ENCODE data around the gene TULP1.

The TULP1 gene

DNA sequence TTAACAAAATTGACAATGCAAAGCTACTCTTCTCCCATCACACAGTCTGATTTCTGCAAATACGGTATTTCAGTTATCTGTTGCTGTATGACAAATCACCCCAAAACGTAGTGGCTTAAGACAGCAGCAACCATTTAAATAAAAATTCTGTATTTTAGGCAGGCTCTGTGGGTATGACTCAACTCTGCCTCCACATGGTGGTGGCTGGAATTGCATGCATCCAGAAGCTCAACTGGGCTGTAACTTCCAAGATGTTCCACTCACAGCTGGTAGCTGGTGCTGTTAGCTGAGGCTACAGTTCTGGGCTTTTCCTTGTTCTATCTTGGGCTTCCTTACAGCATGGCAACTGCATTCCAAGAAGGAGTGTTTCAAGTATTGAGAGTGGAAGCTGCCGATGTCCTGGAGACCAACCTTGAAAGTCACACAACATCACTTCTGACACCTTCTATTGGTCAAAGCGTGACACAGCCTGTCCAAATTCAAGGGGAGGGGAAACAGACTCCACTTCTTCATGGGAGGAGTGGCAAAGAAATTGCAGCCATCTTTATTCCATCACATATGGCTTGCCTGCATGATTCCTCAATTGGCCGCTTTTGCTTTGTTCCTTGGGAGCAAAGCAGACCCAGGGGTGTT lies 39.7 kb upstream of the TULP1 start:
- H3K4me2 ChIP-seq (ENCODE audit: insufficient read depth, low read length) = no peak overlapping the region
- peaks cover 6% of the 10 kb centered on the region for H3K9me3 ChIP-seq (ENCODE audit: insufficient read depth, low read length, severe bottlenecking)
- TF ChIP-seq EZH2 (IDR thresholded peaks at IDR 0.05; ENCODE audit: borderline replicate concordance, low read depth, low read length, severe bottlenecking) = no peak
- TF ChIP-seq CTCF (IDR thresholded peaks at IDR 0.05; ENCODE audit: borderline replicate concordance, extremely low read depth, low read length, poor library complexity, severe bottlenecking) = peak; percentile 97
- no peaks in the 10 kb centered on the region for H4K20me1 ChIP-seq (ENCODE audit: insufficient read depth, low read length)
- no peak overlapping the region for H3K9ac ChIP-seq (ENCODE audit: low read depth, low read length)
- no peaks in the 10 kb centered on the region for H3K36me3 ChIP-seq (ENCODE audit: insufficient read depth, low read length)
- DNase-seq = peak; percentile 71
- no peak overlapping the region for H3K4me3 ChIP-seq (ENCODE audit: low read depth in 1 of 2, low read length in 2 of 2)
- H3K4me1 ChIP-seq (ENCODE audit: insufficient read depth, low read length) = no peaks in the 10 kb centered on the region
- H3K27ac ChIP-seq (ENCODE audit: low read length) = no peak overlapping the region
- H2AFZ ChIP-seq (ENCODE audit: low read depth, low read length) = no peak overlapping the region
- no peaks in the 10 kb centered on the region for H3K79me2 ChIP-seq (ENCODE audit: insufficient read depth, low read length)
- ATAC-seq (ENCODE audit: insufficient read depth, low read depth) = peak; percentile 68; the same call in 2 of the 3 replicates
- no peaks in the 10 kb centered on the region for H3K27me3 ChIP-seq (ENCODE audit: insufficient read depth, low read length, poor library complexity)

GRCh38 chr6:35550437-35550836 lies 37.7 kb upstream of the TULP1 start:
- Histone ChIP-seq H3K27me3 (ENCODE audit: insufficient read depth, low read length, poor library complexity) (no peaks in the 10 kb centered on the region), H4K20me1 (ENCODE audit: insufficient read depth, low read length) (no peaks in the 10 kb centered on the region), H3K4me3 (ENCODE audit: low read depth in 1 of 2, low read length in 2 of 2) (no peak overlapping the region), H3K4me1 (ENCODE audit: insufficient read depth, low read length) (no peaks in the 10 kb centered on the region), H3K79me2 (ENCODE audit: insufficient read depth, low read length) (no peaks in the 10 kb centered on the region), H3K4me2 (ENCODE audit: insufficient read depth, low read length) (no peak overlapping the region), H3K27ac (ENCODE audit: low read length) (no peak overlapping the region), H3K9ac (ENCODE audit: low read depth, low read length) (no peak overlapping the region), H3K9me3 (ENCODE audit: insufficient read depth, low read length, severe bottlenecking) (peaks cover 6% of the 10 kb centered on the region), H3K36me3 (ENCODE audit: insufficient read depth, low read length) (no peaks in the 10 kb centered on the region), H2AFZ (ENCODE audit: low read depth, low read length) (no peak overlapping the region)
- no peak for DNase-seq
- TF ChIP-seq CTCF (IDR thresholded peaks at IDR 0.05; ENCODE audit: borderline replicate concordance, extremely low read depth, low read length, poor library complexity, severe bottlenecking) = no peak
- no peak for TF ChIP-seq EZH2 (IDR thresholded peaks at IDR 0.05; ENCODE audit: borderline replicate concordance, low read depth, low read length, severe bottlenecking)
- no peak for ATAC-seq (ENCODE audit: insufficient read depth, low read depth)

DNA sequence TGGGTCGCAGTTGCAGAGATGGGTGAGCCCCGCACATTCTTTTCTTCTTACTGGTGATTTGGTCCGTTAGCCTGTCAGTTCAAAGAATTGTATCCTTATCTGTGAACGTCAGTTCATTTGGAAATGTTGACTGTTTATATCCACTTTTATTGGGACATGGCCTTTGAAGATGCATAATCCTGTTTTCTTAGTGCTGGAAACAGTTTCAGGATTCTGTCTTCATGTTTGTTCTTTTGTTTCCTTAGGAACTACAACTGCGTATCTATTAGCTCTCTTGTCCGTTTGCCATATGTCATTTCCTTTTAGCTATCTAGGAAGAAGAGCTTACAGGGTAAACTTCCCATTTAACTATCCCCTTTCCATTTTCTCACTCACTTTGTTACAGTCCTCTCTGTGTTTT lies 35.0 kb upstream of the TULP1 start:
- H2AFZ ChIP-seq (ENCODE audit: low read depth, low read length) = no peak overlapping the region
- H4K20me1 ChIP-seq (ENCODE audit: insufficient read depth, low read length) = no peaks in the 10 kb centered on the region
- H3K36me3 ChIP-seq (ENCODE audit: insufficient read depth, low read length) = no peaks in the 10 kb centered on the region
- ATAC-seq (ENCODE audit: insufficient read depth, low read depth) = no peak
- H3K4me3 ChIP-seq (ENCODE audit: low read depth in 1 of 2, low read length in 2 of 2) = no peak overlapping the region
- no peaks in the 10 kb centered on the region for H3K4me1 ChIP-seq (ENCODE audit: insufficient read depth, low read length)
- H3K4me2 ChIP-seq (ENCODE audit: insufficient read depth, low read length) = no peak overlapping the region
- no peak for DNase-seq
- no peak overlapping the region for H3K9ac ChIP-seq (ENCODE audit: low read depth, low read length)
- H3K79me2 ChIP-seq (ENCODE audit: insufficient read depth, low read length) = no peaks in the 10 kb centered on the region
- no peaks in the 10 kb centered on the region for H3K27me3 ChIP-seq (ENCODE audit: insufficient read depth, low read length, poor library complexity)
- no peak overlapping the region for H3K27ac ChIP-seq (ENCODE audit: low read length)
- no peak for TF ChIP-seq EZH2 (IDR thresholded peaks at IDR 0.05; ENCODE audit: borderline replicate concordance, low read depth, low read length, severe bottlenecking)
- peaks cover 6% of the 10 kb centered on the region for H3K9me3 ChIP-seq (ENCODE audit: insufficient read depth, low read length, severe bottlenecking)

DNA sequence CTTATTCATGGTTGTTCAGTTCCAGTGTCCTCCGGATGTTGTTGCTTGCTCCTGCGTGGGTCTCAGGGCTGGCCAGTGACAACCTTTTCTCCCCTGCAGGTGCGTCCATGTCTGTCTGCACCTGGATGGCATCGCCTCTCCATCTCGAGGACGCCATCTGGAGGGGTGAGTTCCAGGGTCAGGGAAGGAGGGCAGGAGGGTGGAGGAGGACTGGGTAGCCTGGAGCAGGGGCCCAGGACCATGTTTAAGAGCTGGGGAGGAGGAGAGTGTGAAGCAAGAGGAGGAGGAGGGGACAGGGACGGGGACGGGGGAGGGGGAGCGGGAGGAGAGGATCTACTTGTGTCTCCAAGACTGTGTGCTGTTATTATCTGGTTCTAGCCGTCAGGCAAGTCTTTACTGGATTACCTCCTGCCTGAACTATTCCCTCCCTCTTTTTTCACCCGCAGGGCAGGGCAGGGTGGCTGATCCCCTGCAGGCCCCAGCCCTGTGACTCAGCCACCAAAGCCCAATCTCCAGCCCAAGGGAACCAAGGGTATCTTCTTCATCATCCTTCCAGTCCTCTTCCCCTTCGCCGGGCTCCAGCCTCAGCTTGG lies 32.2 kb upstream of the TULP1 start:
- H4K20me1 ChIP-seq (ENCODE audit: insufficient read depth, low read length) = no peaks in the 10 kb centered on the region
- no peak overlapping the region for H3K4me3 ChIP-seq (ENCODE audit: low read depth in 1 of 2, low read length in 2 of 2)
- no peaks in the 10 kb centered on the region for H3K4me1 ChIP-seq (ENCODE audit: insufficient read depth, low read length)
- H3K27ac ChIP-seq (ENCODE audit: low read length) = no peak overlapping the region
- no peak for TF ChIP-seq EZH2 (IDR thresholded peaks at IDR 0.05; ENCODE audit: borderline replicate concordance, low read depth, low read length, severe bottlenecking)
- no peak for TF ChIP-seq CTCF (IDR thresholded peaks at IDR 0.05; ENCODE audit: borderline replicate concordance, extremely low read depth, low read length, poor library complexity, severe bottlenecking)
- DNase-seq = no peak
- no peak overlapping the region for H3K4me2 ChIP-seq (ENCODE audit: insufficient read depth, low read length)
- H3K27me3 ChIP-seq (ENCODE audit: insufficient read depth, low read length, poor library complexity) = no peaks in the 10 kb centered on the region
- no peak for ATAC-seq (ENCODE audit: insufficient read depth, low read depth)
- H3K79me2 ChIP-seq (ENCODE audit: insufficient read depth, low read length) = no peaks in the 10 kb centered on the region
- no peak overlapping the region for H3K9ac ChIP-seq (ENCODE audit: low read depth, low read length)
- H3K36me3 ChIP-seq (ENCODE audit: insufficient read depth, low read length) = no peaks in the 10 kb centered on the region
- H3K9me3 ChIP-seq (ENCODE audit: insufficient read depth, low read length, severe bottlenecking) = no peaks in the 10 kb centered on the region
- no peak overlapping the region for H2AFZ ChIP-seq (ENCODE audit: low read depth, low read length)

Data from DND-41 (cell line).